ENCODE results near the gene FBXW4. TPM values are rescaled to one million over a fixed set of nuclear protein-coding genes. Genes with fewer than 3 reads are reported as not detected.

Gene FBXW4
- total RNA-seq, 1 donor from 2014 or later, result 21.9 TPM

DNA sequence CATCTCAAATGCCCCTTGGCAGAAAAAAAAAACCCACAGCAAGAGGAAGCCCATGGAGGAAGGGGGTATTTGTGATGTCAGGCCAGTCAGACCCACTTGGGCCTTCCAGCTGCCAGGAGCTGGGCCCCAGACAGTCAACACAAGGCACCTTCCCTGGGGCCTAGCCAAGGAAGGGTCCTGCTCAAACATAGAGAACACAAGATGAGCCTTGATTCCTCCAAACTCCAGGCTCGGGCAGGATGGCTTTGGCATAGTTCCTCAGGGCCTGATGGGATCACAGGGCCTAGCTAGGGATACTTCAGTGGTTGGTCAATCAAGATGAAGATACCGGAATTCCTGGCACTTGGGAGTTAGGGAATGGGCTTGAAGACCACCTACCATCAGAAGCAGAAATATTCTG is 76.1 kb downstream of the FBXW4 start:
- peaks cover 31% of the 10 kb centered on the region for H3K36me3 Mint-ChIP-seq (ENCODE audit: low read depth, unreplicated experiment)
- Histone ChIP-seq H3K27me3 (ENCODE audit: insufficient read depth, low read length) (no peaks in the 10 kb centered on the region), H3K36me3 (ENCODE audit: insufficient read depth, low read length) (no peaks in the 10 kb centered on the region), H3K9me3 (ENCODE audit: insufficient read depth, low read depth, low read length) (no peaks in the 10 kb centered on the region), H4K20me1 (ENCODE audit: insufficient read depth, low read length) (peaks cover 14% of the 10 kb centered on the region), H3K9ac (ENCODE audit: low read length) (no peak overlapping the region), H3K4me3 (ENCODE audit: insufficient read depth, low read depth, low read length) (no peak overlapping the region), H3K79me2 (ENCODE audit: insufficient read depth, low read length) (no peaks in the 10 kb centered on the region), H2AFZ (ENCODE audit: low read depth, low read length) (no peak overlapping the region), H3K4me2 (ENCODE audit: low read length) (no peak overlapping the region), H3K4me1 (ENCODE audit: insufficient read depth, low read length) (no peaks in the 10 kb centered on the region), H3K27ac (ENCODE audit: low read depth, low read length) (no peak overlapping the region)
- no peaks in the 10 kb centered on the region for H3K27me3 Mint-ChIP-seq (ENCODE audit: low read depth, unreplicated experiment)
- FAIRE-seq (no peak), DNase-seq (ENCODE audit: low read depth) (no peak)
- no peak overlapping the region for H3K27ac Mint-ChIP-seq (ENCODE audit: unreplicated experiment)
- no peak overlapping the region for H3K4me3 Mint-ChIP-seq (ENCODE audit: unreplicated experiment)
- H3K9me3 Mint-ChIP-seq (ENCODE audit: unreplicated experiment), result no peaks in the 10 kb centered on the region
- TF ChIP-seq EZH2 (IDR thresholded peaks at IDR 0.05; ENCODE audit: insufficient read depth, low read length), result no peak
- TF ChIP-seq, protein P1, sequence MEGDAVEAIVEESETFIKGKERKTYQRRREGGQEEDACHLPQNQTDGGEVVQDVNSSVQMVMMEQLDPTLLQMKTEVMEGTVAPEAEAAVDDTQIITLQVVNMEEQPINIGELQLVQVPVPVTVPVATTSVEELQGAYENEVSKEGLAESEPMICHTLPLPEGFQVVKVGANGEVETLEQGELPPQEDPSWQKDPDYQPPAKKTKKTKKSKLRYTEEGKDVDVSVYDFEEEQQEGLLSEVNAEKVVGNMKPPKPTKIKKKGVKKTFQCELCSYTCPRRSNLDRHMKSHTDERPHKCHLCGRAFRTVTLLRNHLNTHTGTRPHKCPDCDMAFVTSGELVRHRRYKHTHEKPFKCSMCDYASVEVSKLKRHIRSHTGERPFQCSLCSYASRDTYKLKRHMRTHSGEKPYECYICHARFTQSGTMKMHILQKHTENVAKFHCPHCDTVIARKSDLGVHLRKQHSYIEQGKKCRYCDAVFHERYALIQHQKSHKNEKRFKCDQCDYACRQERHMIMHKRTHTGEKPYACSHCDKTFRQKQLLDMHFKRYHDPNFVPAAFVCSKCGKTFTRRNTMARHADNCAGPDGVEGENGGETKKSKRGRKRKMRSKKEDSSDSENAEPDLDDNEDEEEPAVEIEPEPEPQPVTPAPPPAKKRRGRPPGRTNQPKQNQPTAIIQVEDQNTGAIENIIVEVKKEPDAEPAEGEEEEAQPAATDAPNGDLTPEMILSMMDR (IDR thresholded peaks at IDR 0.05; ENCODE audit: insufficient read depth, low read depth, low read length), result no peak
- H3K4me1 Mint-ChIP-seq (ENCODE audit: low read depth, unreplicated experiment), result peaks cover 5% of the 10 kb centered on the region

GRCh38 chr10:101617824-101618568 is 77.0 kb downstream of the FBXW4 start:
- Histone ChIP-seq H4K20me1 (ENCODE audit: insufficient read depth, low read length) (peaks cover 14% of the 10 kb centered on the region), H3K27me3 (ENCODE audit: insufficient read depth, low read length) (no peaks in the 10 kb centered on the region), H3K4me2 (ENCODE audit: low read length) (no peak overlapping the region), H2AFZ (ENCODE audit: low read depth, low read length) (no peak overlapping the region), H3K27ac (ENCODE audit: low read depth, low read length) (no peak overlapping the region), H3K4me1 (ENCODE audit: insufficient read depth, low read length) (no peaks in the 10 kb centered on the region), H3K9me3 (ENCODE audit: insufficient read depth, low read depth, low read length) (no peaks in the 10 kb centered on the region), H3K4me3 (ENCODE audit: insufficient read depth, low read depth, low read length) (no peak overlapping the region), H3K9ac (ENCODE audit: low read length) (no peak overlapping the region), H3K36me3 (ENCODE audit: insufficient read depth, low read length) (no peaks in the 10 kb centered on the region), H3K79me2 (ENCODE audit: insufficient read depth, low read length) (no peaks in the 10 kb centered on the region)
- TF ChIP-seq, protein P1 (IDR thresholded peaks at IDR 0.05; ENCODE audit: insufficient read depth, low read depth, low read length), result no peak
- TF ChIP-seq EZH2 (IDR thresholded peaks at IDR 0.05; ENCODE audit: insufficient read depth, low read length), result no peak
- peaks cover 25% of the 10 kb centered on the region for H3K36me3 Mint-ChIP-seq (ENCODE audit: low read depth, unreplicated experiment)
- no peak overlapping the region for H3K4me3 Mint-ChIP-seq (ENCODE audit: unreplicated experiment)
- no peak for DNase-seq (ENCODE audit: low read depth)
- H3K27ac Mint-ChIP-seq (ENCODE audit: unreplicated experiment), result no peak overlapping the region
- no peaks in the 10 kb centered on the region for H3K27me3 Mint-ChIP-seq (ENCODE audit: low read depth, unreplicated experiment)
- H3K4me1 Mint-ChIP-seq (ENCODE audit: low read depth, unreplicated experiment), result peaks cover 5% of the 10 kb centered on the region
- H3K9me3 Mint-ChIP-seq (ENCODE audit: unreplicated experiment), result no peaks in the 10 kb centered on the region
- no peak for FAIRE-seq

All from astrocyte (in vitro differentiated cells and primary cell).